Measurements from ENCODE around the gene PBX2.

GRCh38 chr6:32175322-32175710, 14.7 kb downstream of the PBX2 start:
- TF ChIP-seq CTCF (IDR thresholded peaks at IDR 0.05), result no peak
- TF ChIP-seq POLR2A (IDR thresholded peaks at IDR 0.05), result no peak
- no peak for TF ChIP-seq EP300 (IDR thresholded peaks at IDR 0.05)
- TF ChIP-seq POLR2AphosphoS5 (IDR thresholded peaks at IDR 0.05), result no peak
